ENCODE data around the gene VTI1A. TPM values are rescaled to one million over a fixed set of nuclear protein-coding genes. Genes with fewer than 3 reads are reported as not detected.

VTI1A gene
- total and polyA plus RNA-seq, 2 experiments from 2014 or later, result 20.4 to 39.8 TPM

GRCh38 chr10:112654794-112655193, 207.8 kb downstream of the VTI1A start:
- WGBS (ENCODE audit: low lambda C conversion rate, missing lambda C conversion rate), result 96% methylated on average over 3 of the region's 3 CpGs
- Histone ChIP-seq H3K4me1 (ENCODE audit: insufficient read depth) (peaks cover 13% of the 10 kb centered on the region), H3K9me2 (replicated peaks; ENCODE audit: insufficient read depth) (no peaks in the 10 kb centered on the region), H3K9me3 (ENCODE audit: low read depth) (no peaks in the 10 kb centered on the region), H2AFZ (no peak overlapping the region), H3K79me2 (no peaks in the 10 kb centered on the region), H3K27ac (no peak overlapping the region), H3K27me3 (no peaks in the 10 kb centered on the region), H4K20me1 (ENCODE audit: insufficient read depth, poor library complexity, severe bottlenecking) (no peaks in the 10 kb centered on the region), H3K4me2 (no peak overlapping the region), H3K36me3 (replicated peaks; ENCODE audit: insufficient read depth, low read depth) (no peaks in the 10 kb centered on the region), H3K4me3 (no peak overlapping the region)
- no peak for TF ChIP-seq EZH2 (IDR thresholded peaks at IDR 0.05; ENCODE audit: borderline replicate concordance)
- TF ChIP-seq EZH2phosphoT487 (IDR thresholded peaks at IDR 0.05; ENCODE audit: low read depth, severe bottlenecking, unreplicated experiment), result no peak
- no peak for TF ChIP-seq CTCF (IDR thresholded peaks at IDR 0.05; ENCODE audit: poor library complexity)
- DNase-seq (ENCODE audit: low spot score), result no peak

GRCh38 chr10:112655722-112656121, 208.7 kb downstream of the VTI1A start:
- WGBS (ENCODE audit: low lambda C conversion rate, missing lambda C conversion rate), result 100% methylated on average over 1 of the region's 1 CpG
- DNase-seq (ENCODE audit: low spot score), result no peak
- Histone ChIP-seq H3K4me3 (no peak overlapping the region), H3K27ac (no peak overlapping the region), H3K4me2 (no peak overlapping the region), H3K4me1 (ENCODE audit: insufficient read depth) (peaks cover 13% of the 10 kb centered on the region), H4K20me1 (ENCODE audit: insufficient read depth, poor library complexity, severe bottlenecking) (no peaks in the 10 kb centered on the region), H2AFZ (no peak overlapping the region), H3K9me2 (replicated peaks; ENCODE audit: insufficient read depth) (no peaks in the 10 kb centered on the region), H3K9me3 (ENCODE audit: low read depth) (no peaks in the 10 kb centered on the region), H3K79me2 (no peaks in the 10 kb centered on the region), H3K27me3 (no peaks in the 10 kb centered on the region), H3K36me3 (replicated peaks; ENCODE audit: insufficient read depth, low read depth) (no peaks in the 10 kb centered on the region)
- TF ChIP-seq CTCF (IDR thresholded peaks at IDR 0.05; ENCODE audit: poor library complexity) (no peak), EZH2 (IDR thresholded peaks at IDR 0.05; ENCODE audit: borderline replicate concordance) (no peak), EZH2phosphoT487 (IDR thresholded peaks at IDR 0.05; ENCODE audit: low read depth, severe bottlenecking, unreplicated experiment) (no peak)

- H4K20me1 ChIP-seq (ENCODE audit: insufficient read depth, poor library complexity, severe bottlenecking), result no peaks in the 10 kb centered on the region
- no peaks in the 10 kb centered on the region for H3K27me3 ChIP-seq
- H3K4me3 ChIP-seq, result no peak overlapping the region
- no peaks in the 10 kb centered on the region for H3K9me3 ChIP-seq (ENCODE audit: low read depth)
- TF ChIP-seq EZH2 (IDR thresholded peaks at IDR 0.05; ENCODE audit: borderline replicate concordance) (no peak), EZH2phosphoT487 (IDR thresholded peaks at IDR 0.05; ENCODE audit: low read depth, severe bottlenecking, unreplicated experiment) (no peak), CTCF (IDR thresholded peaks at IDR 0.05; ENCODE audit: poor library complexity) (no peak)
- H3K4me1 ChIP-seq (ENCODE audit: insufficient read depth), result peaks cover 10% of the 10 kb centered on the region
- H3K79me2 ChIP-seq, result no peaks in the 10 kb centered on the region
- no peak for DNase-seq (ENCODE audit: low spot score)
- WGBS (ENCODE audit: low lambda C conversion rate, missing lambda C conversion rate), result 64% methylated on average over 2 of the region's 2 CpGs
- H3K9me2 ChIP-seq (replicated peaks; ENCODE audit: insufficient read depth), result no peaks in the 10 kb centered on the region
- H3K36me3 ChIP-seq (replicated peaks; ENCODE audit: insufficient read depth, low read depth), result no peaks in the 10 kb centered on the region
- peak overlapping the region; percentile 16 for H3K4me2 ChIP-seq
- no peak overlapping the region for H2AFZ ChIP-seq
- H3K27ac ChIP-seq, result peak overlapping the region; percentile 47
These were observed 211.4 kb downstream of the VTI1A start for GRCh38 chr10:112658465-112658864.
